Erythroblast (primary cell): Measurements from ENCODE around the gene FNIP2.

ENCODE experiments used
- DNase-seq, 2 experiments: peaks; one replicate each; lab custom pipeline; 2025; lab: John Stamatoyannopoulos, UW
- GATA1 ChIP-seq: IDR thresholded peaks from 2 replicates; pipeline ENCODE4 v1.6.1; 2011; ENCODE audit warnings: low read depth, mild to moderate bottlenecking, control low read depth, low read length, moderate library complexity
- POLR2A ChIP-seq: IDR thresholded peaks from 2 replicates; pipeline ENCODE4 v1.6.1; 2011; ENCODE audit warnings: mild to moderate bottlenecking, low read length

The FNIP2 gene

DNA sequence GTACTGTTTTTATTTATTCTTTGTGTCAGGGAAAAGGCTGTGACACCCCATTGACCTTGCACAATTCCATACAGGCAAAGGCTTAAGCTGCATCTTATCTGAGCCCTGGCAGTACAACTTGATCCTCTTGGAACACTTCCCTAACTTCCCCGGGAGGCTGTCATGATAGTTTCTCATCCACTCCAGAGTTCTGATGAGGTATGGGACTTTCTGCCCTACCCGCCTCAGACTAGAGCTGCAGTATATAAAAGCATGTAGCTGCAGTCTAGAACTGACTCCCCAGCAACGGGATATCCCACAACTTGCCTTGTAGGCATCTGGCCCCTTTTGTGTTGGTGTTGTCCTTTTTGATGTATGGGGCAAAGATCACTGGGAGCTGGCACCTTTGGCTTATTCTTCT, 72.7 kb downstream of the FNIP2 start:
- no peak for DNase-seq
- TF ChIP-seq GATA1 (no peak), POLR2A (no peak)

GRCh38 chr4:158845311-158846041, 76.7 kb downstream of the FNIP2 start:
- TF ChIP-seq GATA1 (no peak), POLR2A (no peak)
- DNase-seq = peak; percentile 46 to 75

GRCh38 chr4:158847535-158847934, 78.7 kb downstream of the FNIP2 start:
- no peak for DNase-seq
- TF ChIP-seq POLR2A = no peak
- no peak for TF ChIP-seq GATA1

- DNase-seq = no peak
- no peak for TF ChIP-seq GATA1
- no peak for TF ChIP-seq POLR2A
These were observed 80.9 kb downstream of the FNIP2 start for GRCh38 chr4:158849681-158850080.

DNA sequence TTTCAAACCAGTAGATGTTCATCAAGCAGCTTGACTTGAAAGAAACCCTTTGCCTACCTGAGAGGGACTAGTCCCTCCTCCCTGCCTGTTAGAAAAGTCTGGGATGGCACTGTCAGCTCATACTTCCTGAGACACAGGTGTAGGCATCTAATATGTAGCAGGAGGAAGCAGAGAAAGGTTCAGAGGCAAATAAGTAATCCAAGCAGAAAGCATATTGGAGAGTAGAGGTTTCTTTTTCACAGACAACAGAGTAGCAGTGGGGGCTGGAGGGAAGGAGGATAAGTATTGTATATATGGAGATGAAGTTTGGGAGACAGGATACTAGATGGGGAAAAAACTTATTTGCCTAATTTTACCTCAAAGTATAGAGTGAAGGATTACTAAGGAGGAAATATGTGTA, 81.5 kb downstream of the FNIP2 start:
- TF ChIP-seq GATA1 (no peak), POLR2A (no peak)
- DNase-seq = no peak

- peak; percentile 42 to 73 for DNase-seq
- TF ChIP-seq POLR2A (no peak), GATA1 (no peak)
These were observed 82.2 kb downstream of the FNIP2 start for GRCh38 chr4:158850800-158851644.

DNA sequence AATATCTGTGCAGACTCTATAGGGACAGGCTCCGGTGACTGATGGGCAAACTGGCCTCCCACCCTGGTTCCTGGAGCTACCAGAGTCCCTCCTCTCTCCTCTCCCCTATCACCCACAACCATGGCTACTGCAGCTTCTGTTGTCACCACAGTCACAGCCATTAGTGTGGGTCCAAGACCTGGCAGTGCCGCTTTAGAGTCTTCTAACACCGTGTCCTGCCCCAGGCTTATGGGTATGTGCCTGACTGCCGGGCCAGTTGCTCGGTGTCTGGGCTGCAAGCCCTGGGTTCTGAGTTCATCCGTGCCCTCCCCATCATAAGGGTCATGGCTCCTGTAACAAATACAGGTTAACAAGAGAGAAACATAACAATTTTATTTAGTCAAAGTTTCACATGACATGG, 85.4 kb downstream of the FNIP2 start:
- TF ChIP-seq POLR2A = no peak
- no peak for TF ChIP-seq GATA1
- no peak for DNase-seq

GRCh38 chr4:158856852-158857251, 88.0 kb downstream of the FNIP2 start:
- DNase-seq = peak; percentile 61 to 73
- TF ChIP-seq POLR2A = no peak
- TF ChIP-seq GATA1 = no peak

GRCh38 chr4:158857951-158858350, 89.1 kb downstream of the FNIP2 start:
- TF ChIP-seq GATA1 (no peak), POLR2A (no peak)
- no peak for DNase-seq

- TF ChIP-seq GATA1 (no peak), POLR2A (no peak)
- peak in 1 of 2 experiments; percentile 39 for DNase-seq
These were observed 89.8 kb downstream of the FNIP2 start for GRCh38 chr4:158858410-158859199.

- TF ChIP-seq GATA1 (no peak), POLR2A (no peak)
- no peak for DNase-seq
These were observed 90.8 kb downstream of the FNIP2 start for GRCh38 chr4:158859661-158860060.

DNA sequence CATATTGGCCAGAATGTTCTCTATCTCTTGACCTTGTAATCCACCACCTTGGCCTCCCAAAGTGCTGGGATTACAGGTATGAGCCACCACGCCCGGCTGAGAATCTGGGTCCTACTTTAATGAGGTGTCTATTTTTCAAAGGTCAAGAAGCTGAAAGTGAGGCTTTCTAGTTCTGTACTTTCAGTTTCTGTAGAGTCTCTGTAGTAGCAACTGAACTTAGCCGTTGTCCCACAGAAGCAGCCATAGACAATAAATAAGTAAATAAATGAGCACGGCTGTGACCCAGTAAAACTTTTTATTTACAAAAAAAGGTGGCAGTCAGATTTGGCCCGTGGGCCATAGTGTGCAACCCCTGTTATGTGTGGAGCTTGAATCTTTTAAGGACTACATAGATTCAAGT, 92.0 kb downstream of the FNIP2 start:
- TF ChIP-seq GATA1 (no peak), POLR2A (no peak)
- DNase-seq = no peak

DNA sequence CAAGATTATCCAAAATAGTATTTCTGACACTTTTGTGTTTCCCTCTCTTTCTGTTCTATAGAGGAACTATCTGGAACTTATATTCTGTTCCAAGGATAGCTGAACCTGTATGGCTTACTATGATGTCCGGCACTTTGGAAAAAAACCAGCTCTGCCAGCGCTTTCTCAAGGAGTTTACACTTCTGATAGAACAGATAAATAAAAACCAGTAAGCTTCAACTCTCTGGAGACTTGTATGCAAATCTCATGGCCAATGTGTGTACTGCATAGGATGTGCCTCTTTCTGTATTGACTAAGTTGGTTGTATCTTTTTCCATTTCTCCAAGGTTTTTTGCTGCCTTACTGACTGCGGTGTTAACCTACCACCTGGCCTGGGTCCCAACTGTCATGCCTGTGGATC, 92.5 kb downstream of the FNIP2 start:
- TF ChIP-seq POLR2A = no peak
- TF ChIP-seq GATA1 = no peak
- DNase-seq = no peak

- DNase-seq = no peak
- TF ChIP-seq POLR2A (no peak), GATA1 (no peak)
These were observed 92.9 kb downstream of the FNIP2 start for GRCh38 chr4:158861766-158862165.
